Gastrocnemius medialis (tissue), 4 donors: Measurements from ENCODE around the gene LPCAT1. TPM values are rescaled to one million over a fixed set of nuclear protein-coding genes. Genes with fewer than 3 reads are reported as not detected.

Experiments used
- ATAC-seq, 2 donors: fragments of 150-250 bp; one replicate each; pipeline ENCODE4 v1.9.1; 2016
- DNase-seq, 2 donors: peaks; one replicate each; pipeline ENCODE4 v3.0.0-alpha.2; 2019
- H3K27ac ChIP-seq, 4 donors: fragments of 200-600 bp; sonication (generic); 1 replicate in 1 of 4; 2 replicates in 3 of 4; pipeline ENCODE4 v1.5.1; 2016 to 2018; ENCODE audit warnings: mild to moderate bottlenecking in 2 of 4, moderate library complexity in 1 of 4
- H3K27me3 ChIP-seq, 3 donors: fragments of 200-600 bp; sonication (generic) in 2 of 3; 1 replicate in 1 of 3; 2 replicates in 2 of 3; pipeline versions ENCODE4 v1.5.1 to v1.6.0; 2016 to 2019; ENCODE audit warnings: mild to moderate bottlenecking in 1 of 3, moderate library complexity in 1 of 3
- H3K36me3 ChIP-seq, 2 donors: fragments of 200-600 bp; sonication (generic) in 1 of 2; one replicate each; pipeline ENCODE4 v1.5.1; 2017 to 2018
- H3K4me1 ChIP-seq, 2 donors: fragments of 200-600 bp; sonication (generic) in 1 of 2; one replicate each; pipeline ENCODE4 v1.5.1; 2016 to 2017; ENCODE audit warnings: mild to moderate bottlenecking in 2 of 2
- H3K4me3 ChIP-seq, 4 donors: fragments of 200-600 bp; sonication (generic) in 3 of 4; 1 replicate in 1 of 4; 2 replicates in 3 of 4; pipeline ENCODE4 v1.5.1; 2016 to 2019; ENCODE audit warnings: mild to moderate bottlenecking in 2 of 4
- H3K9me3 ChIP-seq, 3 donors: fragments of 200-600 bp; sonication (generic) in 2 of 3; 1 replicate in 1 of 3; 2 replicates in 2 of 3; pipeline ENCODE4 v1.5.1; 2016 to 2019
- CTCF ChIP-seq, 5 experiments: fragments of 450-650 bp in 3 of 5; fragments of 200-600 bp in 2 of 5; sonication (generic) in 2 of 5; IDR thresholded peaks in 4 of 5; conservative IDR thresholded peaks in 1 of 5; 1 replicate in 4 of 5; 2 replicates in 1 of 5; pipeline ENCODE4 v1.5.1; 2016 to 2019; ENCODE audit warnings: antibody characterized with exemption in 5 of 5, mild to moderate bottlenecking in 3 of 5, moderate library complexity in 3 of 5
- POLR2A ChIP-seq, 2 donors: fragments of 450-650 bp; IDR thresholded peaks; one replicate each; pipeline ENCODE4 v1.6.1; 2017; ENCODE audit warnings: antibody characterized with exemption in 2 of 2, mild to moderate bottlenecking in 2 of 2, moderate library complexity in 2 of 2
- in situ Hi-C, 4 donors: fragments of 200-750 bp; cut with MboI; loops; one replicate each; pipeline versions ENCODE4 v1.15.0 to v1.8.0; 2017; ENCODE audit warnings: low sequenced_read_pairs in 4 of 4
- intact Hi-C: fragments of 100-400 bp; cut with DNase I; formaldehyde crosslinking; loops from one replicate; pipeline ENCODE4 v1.15.1; 2023; ENCODE audit warnings: low total_unique reads
- total RNA-seq, 4 donors: library from RNA; depleted of rRNA; stranded (reverse); fragments of >200 nt; gene quantifications; one replicate each; pipeline versions ENCODE4 v1.1.0 to v1.2.3, GENCODE V29; 2016

LPCAT1 gene
- total RNA-seq, 4 donors from 2014 or later, result 1.4 to 9.2 (median 4.2) TPM

- in situ Hi-C loops (no loop called here), intact Hi-C loops (no loop called here)
- no peaks in the 10 kb centered on the region for H3K9me3 ChIP-seq
- ATAC-seq, result no peak
- H3K36me3 ChIP-seq, result no peaks in the 10 kb centered on the region
- peaks cover 5 to 15% (median 12%) of the 10 kb centered on the region in 3 donors for H3K27me3 ChIP-seq
- H3K27ac ChIP-seq, result no peak overlapping the region
- DNase-seq, result no peak
- TF ChIP-seq POLR2A (IDR thresholded peaks at IDR 0.05), result no peak
- peaks cover 0 to 11% of the 10 kb centered on the region in 2 donors for H3K4me1 ChIP-seq
- H3K4me3 ChIP-seq, result no peak overlapping the region
Measured at GRCh38 chr5:1549475-1550030, 25.8 kb upstream of the LPCAT1 start.

GRCh38 chr5:1548702-1549474, 25.1 kb upstream of the LPCAT1 start:
- Histone ChIP-seq H3K9me3 (no peaks in the 10 kb centered on the region), H3K27me3 (peaks cover 5 to 15% (median 12%) of the 10 kb centered on the region in 3 donors), H3K4me3 (no peak overlapping the region), H3K27ac (no peak overlapping the region), H3K4me1 (peaks cover 0 to 11% of the 10 kb centered on the region in 2 donors), H3K36me3 (no peaks in the 10 kb centered on the region)
- intact Hi-C loops, result no loop called here
- no peak for DNase-seq
- TF ChIP-seq POLR2A (IDR thresholded peaks at IDR 0.05) (no peak), CTCF (IDR thresholded peaks at IDR 0.05 in 4 of 5, conservative IDR thresholded peaks at IDR 0.05 in 1 of 5) (no peak)
- in situ Hi-C loops, result no loop called here
- ATAC-seq, result no peak

GRCh38 chr5:1547655-1548054, 23.9 kb upstream of the LPCAT1 start:
- DNase-seq, result no peak
- no peak for ATAC-seq
- H3K4me3 ChIP-seq, result no peak overlapping the region
- peaks cover 0 to 8% of the 10 kb centered on the region in 2 donors for H3K4me1 ChIP-seq
- H3K27ac ChIP-seq, result no peak overlapping the region
- TF ChIP-seq POLR2A (IDR thresholded peaks at IDR 0.05) (no peak), CTCF (IDR thresholded peaks at IDR 0.05 in 4 of 5, conservative IDR thresholded peaks at IDR 0.05 in 1 of 5) (no peak)
- H3K27me3 ChIP-seq, result peaks cover 5 to 15% (median 12%) of the 10 kb centered on the region in 3 donors
- in situ Hi-C loops (no loop called here), intact Hi-C loops (no loop called here)
- H3K36me3 ChIP-seq, result no peaks in the 10 kb centered on the region
- H3K9me3 ChIP-seq, result no peaks in the 10 kb centered on the region

- DNase-seq (no peak), ATAC-seq (no peak)
- intact Hi-C loops (no loop called here), in situ Hi-C loops (no loop called here)
- Histone ChIP-seq H3K36me3 (no peaks in the 10 kb centered on the region), H3K4me1 (peaks cover 0 to 5% of the 10 kb centered on the region in 2 donors), H3K9me3 (no peaks in the 10 kb centered on the region), H3K27me3 (peaks cover 5 to 15% (median 12%) of the 10 kb centered on the region in 3 donors), H3K4me3 (no peak overlapping the region), H3K27ac (no peak overlapping the region)
- TF ChIP-seq CTCF (IDR thresholded peaks at IDR 0.05 in 4 of 5, conservative IDR thresholded peaks at IDR 0.05 in 1 of 5) (no peak), POLR2A (IDR thresholded peaks at IDR 0.05) (no peak)
Measured at GRCh38 chr5:1547236-1547635, 23.5 kb upstream of the LPCAT1 start.

- no peak for ATAC-seq
- Histone ChIP-seq H3K4me1 (no peaks in the 10 kb centered on the region), H3K4me3 (no peak overlapping the region), H3K27ac (no peak overlapping the region), H3K9me3 (no peaks in the 10 kb centered on the region), H3K27me3 (peaks cover 5 to 15% (median 12%) of the 10 kb centered on the region in 3 donors), H3K36me3 (no peaks in the 10 kb centered on the region)
- no peak for DNase-seq
- in situ Hi-C loops, result no loop called here
- intact Hi-C loops, result no loop called here
- TF ChIP-seq CTCF (IDR thresholded peaks at IDR 0.05 in 4 of 5, conservative IDR thresholded peaks at IDR 0.05 in 1 of 5) (no peak), POLR2A (IDR thresholded peaks at IDR 0.05) (no peak)
Measured at GRCh38 chr5:1546556-1546955, 22.8 kb upstream of the LPCAT1 start.
